Natural killer cell (primary cell): Measurements from ENCODE around the gene KLK2. TPM values are rescaled to one million over a fixed set of nuclear protein-coding genes. Genes with fewer than 3 reads are reported as not detected.

Experiments used
- ATAC-seq, 3 donors: fragments of 150-1000 bp in 2 of 3; fragments of 200-7000 bp in 1 of 3; cut with Tn5 transposase; 1 replicate in 1 of 3; 2 replicates in 2 of 3; pipeline ENCODE4 v1.10.0; 2021; ENCODE audit warnings: mild to moderate bottlenecking in 2 of 3, moderate library complexity in 2 of 3
- DNase-seq, 2 donors: peaks; one replicate each; pipeline versions ENCODE4 v3.0.0 to v3.0.0-alpha.2; 2013 to 2021; ENCODE audit warnings: mixed read lengths in 1 of 2
- H3K27ac ChIP-seq: one replicate; pipeline ENCODE4 v1.5.1; 2013; ENCODE audit warnings: mild to moderate bottlenecking, low read length
- H3K27me3 ChIP-seq: one replicate; pipeline ENCODE4 v1.6.1; 2013; ENCODE audit warnings: low read length; ENCODE audit not compliant: control insufficient read depth, insufficient read depth
- H3K36me3 ChIP-seq: one replicate; pipeline ENCODE4 v1.6.1; 2013; ENCODE audit warnings: low read length; ENCODE audit not compliant: control insufficient read depth, insufficient read depth
- H3K4me1 ChIP-seq: one replicate; pipeline ENCODE4 v1.6.1; 2013; ENCODE audit warnings: low read length; ENCODE audit not compliant: control insufficient read depth, insufficient read depth
- H3K4me3 ChIP-seq: one replicate; pipeline ENCODE4 v1.5.1; 2013; ENCODE audit warnings: low read length
- H3K9me3 ChIP-seq: one replicate; pipeline ENCODE4 v1.6.1; 2013; ENCODE audit warnings: low read length; ENCODE audit not compliant: control insufficient read depth, insufficient read depth
- H3K27ac Mint-ChIP-seq, 2 donors: one replicate each; pipeline ENCODE4 v1.8.0; 2022; ENCODE audit warnings: mild to moderate bottlenecking in 2 of 2, mixed read lengths in 2 of 2, moderate library complexity in 1 of 2
- H3K27me3 Mint-ChIP-seq, 2 donors: one replicate each; pipeline ENCODE4 v1.8.0; 2022; ENCODE audit warnings: low read depth in 2 of 2, mixed read lengths in 2 of 2
- H3K36me3 Mint-ChIP-seq: one replicate; pipeline ENCODE4 v1.8.0; 2022; ENCODE audit warnings: mixed read lengths
- H3K4me1 Mint-ChIP-seq, 2 donors: one replicate each; pipeline ENCODE4 v1.8.0; 2022; ENCODE audit warnings: mixed read lengths in 2 of 2
- H3K4me3 Mint-ChIP-seq: one replicate; pipeline ENCODE4 v1.8.0; 2022; ENCODE audit warnings: mild to moderate bottlenecking, moderate library complexity, mixed read lengths
- H3K9me3 Mint-ChIP-seq, 2 donors: one replicate each; pipeline ENCODE4 v1.8.0; 2022; ENCODE audit warnings: mixed read lengths in 2 of 2
- WGBS: methylation state at CpG from one replicate; pipeline ENCODE4 v1.1.7; 2013; ENCODE audit warnings: missing lambda C conversion rate; ENCODE audit not compliant: insufficient coverage; 5-methylcytosine and 5-hydroxymethylcytosine counted together
- intact Hi-C: fragments of 100-400 bp; cut with micrococcal nuclease; formaldehyde crosslinking; loops from one replicate; pipeline ENCODE4 v1.14.2; 2022
- total RNA-seq, 4 donors: library from RNA; stranded (reverse); fragments of 120-200 nt in 1 of 4; gene quantifications; one replicate each; pipeline versions ENCODE4 v1.2.3 to v1.2.4, GENCODE V29; 2013 to 2022
- TF ChIP-seq, protein P1 (sequence below): fragments of 200-600 bp; IDR thresholded peaks from one replicate; pipeline ENCODE4 v1.8.0; 2022; ENCODE audit warnings: antibody characterized with exemption

Gene KLK2
- total RNA-seq, result not detected
- 0.09 TPM for total RNA-seq (2013)

DNA sequence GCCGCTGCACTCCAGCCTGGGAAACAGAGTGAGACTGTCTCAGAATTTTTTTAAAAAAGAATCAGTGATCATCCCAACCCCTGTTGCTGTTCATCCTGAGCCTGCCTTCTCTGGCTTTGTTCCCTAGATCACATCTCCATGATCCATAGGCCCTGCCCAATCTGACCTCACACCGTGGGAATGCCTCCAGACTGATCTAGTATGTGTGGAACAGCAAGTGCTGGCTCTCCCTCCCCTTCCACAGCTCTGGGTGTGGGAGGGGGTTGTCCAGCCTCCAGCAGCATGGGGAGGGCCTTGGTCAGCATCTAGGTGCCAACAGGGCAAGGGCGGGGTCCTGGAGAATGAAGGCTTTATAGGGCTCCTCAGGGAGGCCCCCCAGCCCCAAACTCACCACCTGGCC is at the start of gene KLK2:
Gene KLK2, plus strand, starts transcription at position 384 of the 400 bp plus-strand sequence. CDS start 35 bp downstream, outside the sequence.
- 100% methylated on average over 1 of the region's 3 CpGs for WGBS

DNA sequence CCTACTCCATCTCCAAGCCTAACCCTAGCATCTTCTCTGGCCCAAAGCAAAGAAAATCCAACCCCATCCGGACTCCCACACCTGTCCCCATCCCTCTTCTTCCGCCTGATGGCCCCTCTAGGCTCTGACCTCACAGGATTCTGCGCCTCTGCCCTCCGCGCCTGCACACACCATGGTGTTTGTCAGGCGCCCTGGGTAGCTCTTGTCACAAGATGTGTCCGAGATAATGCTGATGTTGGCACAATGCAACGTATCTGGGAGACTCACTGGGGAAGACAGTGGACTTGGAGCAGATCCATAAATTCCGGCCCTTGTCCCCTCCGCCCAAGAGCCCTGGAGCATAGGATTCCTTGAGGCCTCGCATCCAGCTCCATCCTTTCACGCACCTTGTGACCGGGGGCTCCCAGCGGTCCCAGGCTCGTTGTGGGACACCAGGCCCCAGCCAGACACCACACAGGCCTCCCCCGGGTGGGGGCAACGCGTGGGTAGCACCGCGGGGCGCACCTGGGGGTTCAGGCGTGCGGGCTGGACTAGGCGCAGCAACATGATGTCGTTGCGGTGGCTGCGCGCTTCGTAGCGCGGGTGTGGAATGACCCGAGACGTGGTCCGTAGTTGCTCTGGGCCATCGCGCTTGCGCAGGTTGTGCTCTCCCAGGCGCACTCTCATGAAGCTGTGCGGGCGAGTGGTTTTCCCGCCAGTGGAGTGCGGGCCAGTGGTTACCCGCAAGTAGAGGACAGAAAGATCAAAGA is 46.6 kb upstream of the KLK2 start:
- H3K4me3 ChIP-seq, result no peak overlapping the region
- Mint-ChIP-seq H3K27me3 (peaks cover 21 to 31% of the 10 kb centered on the region in 2 donors), H3K36me3 (no peaks in the 10 kb centered on the region), H3K4me3 (no peak overlapping the region), H3K4me1 (no peaks in the 10 kb centered on the region), H3K27ac (no peak overlapping the region), H3K9me3 (no peaks in the 10 kb centered on the region)
- H3K27me3 ChIP-seq, result no peaks in the 10 kb centered on the region
- DNase-seq (no peak), ATAC-seq (no peak)
- WGBS, result 73% methylated on average over 43 of the region's 43 CpGs
- no peak overlapping the region for H3K27ac ChIP-seq
- H3K9me3 ChIP-seq, result no peaks in the 10 kb centered on the region
- TF ChIP-seq, protein P1, sequence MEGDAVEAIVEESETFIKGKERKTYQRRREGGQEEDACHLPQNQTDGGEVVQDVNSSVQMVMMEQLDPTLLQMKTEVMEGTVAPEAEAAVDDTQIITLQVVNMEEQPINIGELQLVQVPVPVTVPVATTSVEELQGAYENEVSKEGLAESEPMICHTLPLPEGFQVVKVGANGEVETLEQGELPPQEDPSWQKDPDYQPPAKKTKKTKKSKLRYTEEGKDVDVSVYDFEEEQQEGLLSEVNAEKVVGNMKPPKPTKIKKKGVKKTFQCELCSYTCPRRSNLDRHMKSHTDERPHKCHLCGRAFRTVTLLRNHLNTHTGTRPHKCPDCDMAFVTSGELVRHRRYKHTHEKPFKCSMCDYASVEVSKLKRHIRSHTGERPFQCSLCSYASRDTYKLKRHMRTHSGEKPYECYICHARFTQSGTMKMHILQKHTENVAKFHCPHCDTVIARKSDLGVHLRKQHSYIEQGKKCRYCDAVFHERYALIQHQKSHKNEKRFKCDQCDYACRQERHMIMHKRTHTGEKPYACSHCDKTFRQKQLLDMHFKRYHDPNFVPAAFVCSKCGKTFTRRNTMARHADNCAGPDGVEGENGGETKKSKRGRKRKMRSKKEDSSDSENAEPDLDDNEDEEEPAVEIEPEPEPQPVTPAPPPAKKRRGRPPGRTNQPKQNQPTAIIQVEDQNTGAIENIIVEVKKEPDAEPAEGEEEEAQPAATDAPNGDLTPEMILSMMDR, result no peak
- no peaks in the 10 kb centered on the region for H3K4me1 ChIP-seq
- H3K36me3 ChIP-seq, result no peaks in the 10 kb centered on the region
- intact Hi-C loops, result no loop called here

More for the DNA sequence above, at the start of gene KLK2:
- Mint-ChIP-seq H3K27ac (no peak within 1 kb of the TSS), H3K9me3 (no peaks in the 10 kb centered on the region), H3K4me3 (no peak within 1 kb of the TSS), H3K4me1 (no peaks in the 10 kb centered on the region), H3K36me3 (no peaks in the 10 kb centered on the region), H3K27me3 (peaks cover 15 to 34% of the 10 kb centered on the region in 2 donors)
- H3K36me3 ChIP-seq, result no peaks in the 10 kb centered on the region
- TF ChIP-seq, protein P1, result no peak
- intact Hi-C loops, result no loop called here
- ATAC-seq (no peak), DNase-seq (no peak)
- no peak within 1 kb of the TSS for H3K4me3 ChIP-seq
- H3K27ac ChIP-seq, result no peak within 1 kb of the TSS
- H3K27me3 ChIP-seq, result peaks cover 2% of the 10 kb centered on the region
- H3K9me3 ChIP-seq, result no peaks in the 10 kb centered on the region
- no peaks in the 10 kb centered on the region for H3K4me1 ChIP-seq

DNA sequence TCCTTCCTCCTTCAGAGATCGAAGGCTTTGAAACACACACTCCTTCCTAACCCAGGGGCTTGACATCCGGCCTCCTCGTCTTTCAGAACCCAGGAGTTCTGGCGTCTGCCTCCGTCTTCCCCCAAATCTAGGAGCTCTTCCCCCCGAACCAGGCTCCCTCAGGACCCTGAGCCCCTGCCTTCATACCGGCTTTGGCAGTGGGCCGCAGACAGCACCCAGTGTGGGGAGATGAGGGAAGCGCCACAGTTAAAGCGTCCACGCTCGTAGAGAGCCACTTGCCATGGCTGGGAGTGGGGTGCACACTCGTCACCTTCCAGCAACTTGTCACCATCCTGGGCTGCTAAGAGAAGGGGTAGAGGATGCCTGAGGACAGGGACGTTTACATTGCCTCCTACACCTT is 45.8 kb upstream of the KLK2 start:
- Histone ChIP-seq H3K36me3 (no peaks in the 10 kb centered on the region), H3K27ac (no peak overlapping the region), H3K4me3 (no peak overlapping the region), H3K27me3 (no peaks in the 10 kb centered on the region), H3K4me1 (no peaks in the 10 kb centered on the region), H3K9me3 (no peaks in the 10 kb centered on the region)
- DNase-seq (no peak), ATAC-seq (no peak)
- Mint-ChIP-seq H3K4me1 (no peaks in the 10 kb centered on the region), H3K9me3 (no peaks in the 10 kb centered on the region), H3K27me3 (peaks cover 13 to 24% of the 10 kb centered on the region in 2 donors), H3K36me3 (no peaks in the 10 kb centered on the region), H3K4me3 (no peak overlapping the region), H3K27ac (no peak overlapping the region)
- TF ChIP-seq, protein P1, result no peak
- WGBS, result 84% methylated on average over 13 of the region's 14 CpGs
- intact Hi-C loops, result no loop called here

DNA sequence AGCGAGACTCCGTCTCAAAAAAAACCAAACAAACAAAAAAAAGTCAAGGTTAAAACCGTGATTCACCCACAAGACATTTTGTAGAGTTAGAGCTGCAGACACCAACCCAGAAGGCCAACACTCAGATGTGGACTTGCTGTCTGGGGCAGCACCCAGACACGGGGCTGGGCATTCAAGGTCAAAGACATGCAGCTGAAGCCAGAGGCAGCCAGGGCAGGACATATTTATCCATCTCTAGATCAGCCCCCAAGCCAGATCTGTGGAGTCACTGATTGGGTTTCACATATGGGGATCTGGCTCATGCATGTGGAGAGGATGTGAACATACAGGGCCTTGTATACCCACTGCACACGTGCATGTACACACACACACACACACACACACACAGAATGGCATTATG is 43.4 kb upstream of the KLK2 start:
- intact Hi-C loops, result no loop called here
- Mint-ChIP-seq H3K27me3 (peaks cover 18 to 26% of the 10 kb centered on the region in 2 donors), H3K9me3 (no peaks in the 10 kb centered on the region), H3K4me1 (no peaks in the 10 kb centered on the region), H3K36me3 (no peaks in the 10 kb centered on the region), H3K27ac (no peak overlapping the region), H3K4me3 (no peak overlapping the region)
- ATAC-seq (no peak), DNase-seq (no peak)
- TF ChIP-seq, protein P1, result no peak
- WGBS, result 73% methylated on average over 5 of the region's 5 CpGs
- Histone ChIP-seq H3K27me3 (no peaks in the 10 kb centered on the region), H3K4me1 (no peaks in the 10 kb centered on the region), H3K4me3 (no peak overlapping the region), H3K27ac (no peak overlapping the region), H3K36me3 (no peaks in the 10 kb centered on the region), H3K9me3 (no peaks in the 10 kb centered on the region)
